Measurements from ENCODE around the gene PEX14. TPM values are rescaled to one million over a fixed set of nuclear protein-coding genes. Genes with fewer than 3 reads are reported as not detected.
"Not testable (repeated sequence)": the region's sequence is repeated elsewhere in the genome, so short reads cannot be mapped to it uniquely, and the experiment has no call there.

The PEX14 gene
- total RNA-seq, 6 experiments from 2014 or later = 23.1 to 28.4 (median 26.0) TPM

DNA sequence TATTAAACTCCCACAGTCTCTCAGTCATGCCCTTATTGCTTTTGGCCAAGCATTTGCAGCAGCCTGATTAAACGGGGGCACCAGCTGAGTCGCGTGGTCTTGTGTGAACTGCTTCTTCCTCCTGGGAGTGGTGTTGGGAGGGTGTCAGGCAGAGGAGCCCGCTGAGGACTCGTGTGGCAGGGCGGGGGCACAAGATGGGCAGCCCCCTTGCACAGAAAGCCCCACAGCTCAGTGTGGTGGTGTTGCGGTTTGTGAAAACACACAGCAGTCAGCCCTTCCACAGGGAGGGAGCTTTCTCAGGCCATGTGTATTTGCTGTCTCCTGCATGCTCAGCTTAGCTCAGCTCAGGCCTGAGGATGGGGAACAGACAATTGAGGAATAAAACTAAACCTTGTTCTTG lies 22.4 kb downstream of the PEX14 start:
- no peaks in the 10 kb centered on the region; the same call in 1 of the 2 replicates for H3K36me3 Mint-ChIP-seq (ENCODE audit: low read depth)
- peaks cover 2% of the 10 kb centered on the region; the same call in 1 of the 2 replicates for H3K27me3 Mint-ChIP-seq (ENCODE audit: insufficient read depth)
- no peak for DNase-seq
- H3K27ac Mint-ChIP-seq = no peak overlapping the region
- no peak for TF ChIP-seq CTCF (IDR thresholded peaks at IDR 0.05)
- H3K4me3 Mint-ChIP-seq = no peak overlapping the region
- no peaks in the 10 kb centered on the region for H3K9me3 Mint-ChIP-seq
- H3K4me1 Mint-ChIP-seq (ENCODE audit: low read depth) = peaks cover 25% of the 10 kb centered on the region

- H3K4me3 Mint-ChIP-seq = no peak overlapping the region
- H3K4me1 Mint-ChIP-seq (ENCODE audit: low read depth) = peaks cover 18% of the 10 kb centered on the region
- H3K9me3 Mint-ChIP-seq = no peaks in the 10 kb centered on the region
- no peak overlapping the region for H3K27ac Mint-ChIP-seq
- no peaks in the 10 kb centered on the region; the same call in 1 of the 2 replicates for H3K36me3 Mint-ChIP-seq (ENCODE audit: low read depth)
- peaks cover 2% of the 10 kb centered on the region; the same call in 1 of the 2 replicates for H3K27me3 Mint-ChIP-seq (ENCODE audit: insufficient read depth)
- no peak for DNase-seq
- TF ChIP-seq CTCF (IDR thresholded peaks at IDR 0.05) = no peak
Observed at GRCh38 chr1:10498231-10498630, 23.5 kb downstream of the PEX14 start.

- no peaks in the 10 kb centered on the region for H3K36me3 Mint-ChIP-seq (ENCODE audit: low read depth)
- DNase-seq = no peak
- H3K9me3 Mint-ChIP-seq = no peaks in the 10 kb centered on the region
- no peak for TF ChIP-seq CTCF (IDR thresholded peaks at IDR 0.05)
- H3K27ac Mint-ChIP-seq = no peak overlapping the region
- H3K27me3 Mint-ChIP-seq (ENCODE audit: insufficient read depth) = peaks cover 2% of the 10 kb centered on the region; the same call in 1 of the 2 replicates
- H3K4me3 Mint-ChIP-seq = no peak overlapping the region
- peaks cover 1% of the 10 kb centered on the region for H3K4me1 Mint-ChIP-seq (ENCODE audit: low read depth)
Observed at GRCh38 chr1:10502206-10502605, 27.5 kb downstream of the PEX14 start.

DNA sequence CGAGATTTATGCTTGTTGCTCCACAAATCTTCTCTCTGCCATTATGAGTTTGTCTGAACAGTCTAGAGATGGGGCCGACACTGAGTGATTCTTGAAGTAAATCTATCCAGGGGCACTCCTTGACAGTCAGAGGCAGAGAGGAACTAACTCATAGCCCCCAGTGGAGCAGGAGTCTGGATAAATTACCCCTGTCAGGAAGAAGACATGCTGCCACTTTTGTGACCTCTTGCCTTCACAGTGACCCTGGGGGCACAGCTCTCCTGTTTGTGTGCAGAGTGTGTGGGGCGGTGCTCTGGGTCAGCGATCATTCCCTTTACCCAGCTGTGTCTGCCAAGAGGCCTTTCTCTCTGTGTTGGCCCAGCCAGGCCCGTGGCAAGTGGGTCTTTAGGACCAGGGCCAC lies 29.5 kb downstream of the PEX14 start:
- DNase-seq = no peak
- TF ChIP-seq CTCF (IDR thresholded peaks at IDR 0.05) = no peak
- Mint-ChIP-seq H3K4me3 (no peak overlapping the region), H3K4me1 (ENCODE audit: low read depth) (peaks cover 19% of the 10 kb centered on the region), H3K9me3 (no peaks in the 10 kb centered on the region), H3K27ac (no peak overlapping the region), H3K36me3 (ENCODE audit: low read depth) (no peaks in the 10 kb centered on the region), H3K27me3 (ENCODE audit: insufficient read depth) (no peaks in the 10 kb centered on the region)

GRCh38 chr1:10506046-10506676 lies 31.4 kb downstream of the PEX14 start:
- H3K4me3 Mint-ChIP-seq; H3K9me3 Mint-ChIP-seq; H3K27me3 Mint-ChIP-seq (ENCODE audit: insufficient read depth); DNase-seq; H3K36me3 Mint-ChIP-seq (ENCODE audit: low read depth); H3K27ac Mint-ChIP-seq: not testable (repeated sequence)
- peaks cover 38% of the 10 kb centered on the region for H3K4me1 Mint-ChIP-seq (ENCODE audit: low read depth)

DNA sequence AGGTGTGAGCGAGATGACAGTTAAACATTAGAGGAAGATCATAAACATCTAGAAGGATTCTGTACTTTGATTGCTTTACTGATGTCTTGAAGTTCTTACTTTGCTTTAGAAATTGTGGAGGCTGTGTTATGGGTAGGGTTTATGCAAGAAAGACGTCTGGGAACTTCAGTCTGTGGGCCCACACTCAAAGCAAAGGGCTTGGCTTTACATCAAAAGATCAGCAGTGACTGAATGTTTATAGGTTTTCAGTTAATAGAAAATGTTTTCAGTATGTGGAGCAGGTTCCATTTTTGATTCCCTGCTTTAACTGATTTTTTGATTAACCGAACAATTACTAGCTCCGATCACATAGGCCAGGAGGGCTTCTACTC lies 31.9 kb downstream of the PEX14 start:
- H3K4me3 Mint-ChIP-seq = no peak overlapping the region
- no peaks in the 10 kb centered on the region for H3K36me3 Mint-ChIP-seq (ENCODE audit: low read depth)
- TF ChIP-seq CTCF (IDR thresholded peaks at IDR 0.05) = no peak
- peaks cover 43% of the 10 kb centered on the region for H3K4me1 Mint-ChIP-seq (ENCODE audit: low read depth)
- no peak for DNase-seq
- no peak overlapping the region for H3K27ac Mint-ChIP-seq
- no peaks in the 10 kb centered on the region; the same call in 1 of the 2 replicates for H3K27me3 Mint-ChIP-seq (ENCODE audit: insufficient read depth)
- H3K9me3 Mint-ChIP-seq = no peaks in the 10 kb centered on the region

All from HFFc6 (cell line).